ENCODE measurements around the gene IGFL4. TPM values are rescaled to one million over a fixed set of nuclear protein-coding genes. Genes with fewer than 3 reads are reported as not detected.
A peak's percentile ranks its signal among the peaks of the same experiment; 100 is the strongest.
"Not testable (repeated sequence)": the region's sequence is repeated elsewhere in the genome, so short reads cannot be mapped to it uniquely, and the experiment has no call there.

Gene IGFL4
- not detected for total RNA-seq

- peaks cover 1 to 7% of the 10 kb centered on the region in 2 donors for H3K9me3 Mint-ChIP-seq
- ATAC-seq (replicated peaks in 1 of 2) (no peak), DNase-seq (no peak)
- peaks cover 69% of the 10 kb centered on the region for H3K27me3 Mint-ChIP-seq (ENCODE audit: low read depth)
- peaks cover 7% of the 10 kb centered on the region for H3K4me1 Mint-ChIP-seq (ENCODE audit: low read depth)
- H3K27ac Mint-ChIP-seq, result no peak within 1 kb of the TSS
- no peak within 1 kb of the TSS for H3K4me3 Mint-ChIP-seq
- H3K36me3 Mint-ChIP-seq (ENCODE audit: insufficient read depth in 2 of 2), result peaks cover 3 to 8% of the 10 kb centered on the region in 2 donors
These were observed at the start of gene IGFL4 for GRCh38 chr19:46040952-46041500. TSS of gene IGFL4 (minus strand) at chr19:46041002. CDS start at chr19:46040962, 40 bp downstream.

GRCh38 chr19:46090444-46090843, 49.6 kb upstream of the IGFL4 start:
- DNase-seq (no peak), ATAC-seq (replicated peaks in 1 of 2) (no peak)
- Mint-ChIP-seq H3K27me3 (ENCODE audit: low read depth) (peaks cover 63% of the 10 kb centered on the region), H3K4me1 (ENCODE audit: low read depth) (no peaks in the 10 kb centered on the region), H3K27ac (no peak overlapping the region), H3K4me3 (no peak overlapping the region), H3K36me3 (ENCODE audit: insufficient read depth in 2 of 2) (peaks cover 17 to 22% of the 10 kb centered on the region in 2 donors), H3K9me3 (peaks cover 11 to 22% of the 10 kb centered on the region in 2 donors)

- H3K27ac Mint-ChIP-seq, result no peak overlapping the region
- H3K36me3 Mint-ChIP-seq (ENCODE audit: insufficient read depth in 2 of 2), result peaks cover 19 to 24% of the 10 kb centered on the region in 2 donors
- no peaks in the 10 kb centered on the region for H3K4me1 Mint-ChIP-seq (ENCODE audit: low read depth)
- peaks cover 63% of the 10 kb centered on the region for H3K27me3 Mint-ChIP-seq (ENCODE audit: low read depth)
- no peak for ATAC-seq (replicated peaks in 1 of 2)
- DNase-seq, result no peak
- H3K4me3 Mint-ChIP-seq, result no peak overlapping the region
- peaks cover 13 to 28% of the 10 kb centered on the region in 2 donors for H3K9me3 Mint-ChIP-seq
These were observed 48.6 kb upstream of the IGFL4 start for GRCh38 chr19:46089432-46089831.

GRCh38 chr19:46088101-46088500, 47.3 kb upstream of the IGFL4 start:
- Mint-ChIP-seq H3K27me3 (ENCODE audit: low read depth) (peaks cover 61% of the 10 kb centered on the region), H3K4me1 (ENCODE audit: low read depth) (no peaks in the 10 kb centered on the region), H3K9me3 (peaks cover 13 to 29% of the 10 kb centered on the region in 2 donors), H3K4me3 (no peak overlapping the region), H3K27ac (no peak overlapping the region), H3K36me3 (ENCODE audit: insufficient read depth in 2 of 2) (peaks cover 19 to 26% of the 10 kb centered on the region in 2 donors)
- DNase-seq (no peak), ATAC-seq (replicated peaks in 1 of 2) (no peak)

- no peak for ATAC-seq (replicated peaks in 1 of 2)
- H3K27ac Mint-ChIP-seq, result no peak overlapping the region
- peaks cover 7% of the 10 kb centered on the region for H3K4me1 Mint-ChIP-seq (ENCODE audit: low read depth)
- peaks cover 77% of the 10 kb centered on the region for H3K27me3 Mint-ChIP-seq (ENCODE audit: low read depth)
- H3K4me3 Mint-ChIP-seq, result no peak overlapping the region
- no peak for DNase-seq
- peaks cover 11 to 27% of the 10 kb centered on the region in 2 donors for H3K9me3 Mint-ChIP-seq
- peaks cover 17 to 26% of the 10 kb centered on the region in 2 donors for H3K36me3 Mint-ChIP-seq (ENCODE audit: insufficient read depth in 2 of 2)
These were observed 45.1 kb upstream of the IGFL4 start for GRCh38 chr19:46085888-46086287.

- Mint-ChIP-seq H3K27me3 (ENCODE audit: low read depth) (peaks cover 76% of the 10 kb centered on the region), H3K36me3 (ENCODE audit: insufficient read depth in 2 of 2) (peaks cover 10 to 15% of the 10 kb centered on the region in 2 donors), H3K27ac (no peak overlapping the region), H3K9me3 (peaks cover 7 to 18% of the 10 kb centered on the region in 2 donors), H3K4me1 (ENCODE audit: low read depth) (peaks cover 17% of the 10 kb centered on the region), H3K4me3 (no peak overlapping the region)
- DNase-seq (no peak), ATAC-seq (replicated peaks in 1 of 2) (no peak)
These were observed 41.9 kb upstream of the IGFL4 start for GRCh38 chr19:46082728-46083050.

GRCh38 chr19:46081928-46082727, 41.3 kb upstream of the IGFL4 start:
- Mint-ChIP-seq H3K36me3 (ENCODE audit: insufficient read depth in 2 of 2) (peaks cover 10 to 13% of the 10 kb centered on the region in 2 donors), H3K27ac (no peak overlapping the region), H3K27me3 (ENCODE audit: low read depth) (peaks cover 82% of the 10 kb centered on the region), H3K4me1 (ENCODE audit: low read depth) (peaks cover 19% of the 10 kb centered on the region), H3K4me3 (no peak overlapping the region), H3K9me3 (peaks cover 7 to 16% of the 10 kb centered on the region in 2 donors)
- DNase-seq (peak; percentile 32 to 42), ATAC-seq (replicated peaks in 1 of 2) (peak; percentile 58 to 64)

- DNase-seq (no peak), ATAC-seq (replicated peaks in 1 of 2) (no peak)
- no peak overlapping the region for H3K27ac Mint-ChIP-seq
- H3K36me3 Mint-ChIP-seq (ENCODE audit: insufficient read depth in 2 of 2), result peaks cover 4% of the 10 kb centered on the region in 2 donors
- H3K4me3 Mint-ChIP-seq, result no peak overlapping the region
- H3K4me1 Mint-ChIP-seq (ENCODE audit: low read depth), result peaks cover 19% of the 10 kb centered on the region
- H3K9me3 Mint-ChIP-seq, result peaks cover 2 to 8% of the 10 kb centered on the region in 2 donors
- peaks cover 89% of the 10 kb centered on the region for H3K27me3 Mint-ChIP-seq (ENCODE audit: low read depth)
These were observed 39.8 kb upstream of the IGFL4 start for GRCh38 chr19:46080561-46080960.

- Mint-ChIP-seq H3K4me3 (no peak overlapping the region), H3K9me3 (peaks cover under 1 to 2% of the 10 kb centered on the region in 2 donors), H3K36me3 (ENCODE audit: insufficient read depth in 2 of 2) (peaks cover 2% of the 10 kb centered on the region in 2 donors), H3K4me1 (ENCODE audit: low read depth) (peaks cover 19% of the 10 kb centered on the region), H3K27ac (no peak overlapping the region), H3K27me3 (ENCODE audit: low read depth) (peaks cover 89% of the 10 kb centered on the region)
- DNase-seq (no peak), ATAC-seq (replicated peaks in 1 of 2) (no peak)
These were observed 38.8 kb upstream of the IGFL4 start for GRCh38 chr19:46079576-46079975.

GRCh38 chr19:46078573-46079332, 38.0 kb upstream of the IGFL4 start:
- H3K4me1 Mint-ChIP-seq (ENCODE audit: low read depth), result peaks cover 19% of the 10 kb centered on the region
- peak; percentile 51 to 52 for DNase-seq
- H3K36me3 Mint-ChIP-seq (ENCODE audit: insufficient read depth in 2 of 2); H3K27ac Mint-ChIP-seq; H3K9me3 Mint-ChIP-seq; H3K4me3 Mint-ChIP-seq: not testable (repeated sequence)
- peak; percentile 51 to 61 for ATAC-seq (replicated peaks in 1 of 2)
- peaks cover 85% of the 10 kb centered on the region for H3K27me3 Mint-ChIP-seq (ENCODE audit: low read depth)

- H3K4me1 Mint-ChIP-seq (ENCODE audit: low read depth), result peaks cover 19% of the 10 kb centered on the region
- DNase-seq (no peak), ATAC-seq (replicated peaks in 1 of 2) (no peak)
- no peak overlapping the region for H3K4me3 Mint-ChIP-seq
- H3K9me3 Mint-ChIP-seq, result no peaks in the 10 kb centered on the region
- H3K36me3 Mint-ChIP-seq (ENCODE audit: insufficient read depth in 2 of 2), result peaks cover 0 to 2% of the 10 kb centered on the region in 2 donors
- peaks cover 89% of the 10 kb centered on the region for H3K27me3 Mint-ChIP-seq (ENCODE audit: low read depth)
- H3K27ac Mint-ChIP-seq, result peak overlapping the region; percentile 39
These were observed 37.0 kb upstream of the IGFL4 start for GRCh38 chr19:46077815-46078167.

GRCh38 chr19:46076951-46077814, 36.4 kb upstream of the IGFL4 start:
- peak overlapping the region; percentile 27 to 51 for H3K4me3 Mint-ChIP-seq
- H3K27ac Mint-ChIP-seq, result peak overlapping the region; percentile 39
- H3K27me3 Mint-ChIP-seq (ENCODE audit: low read depth), result peaks cover 90% of the 10 kb centered on the region
- peaks cover 19% of the 10 kb centered on the region for H3K4me1 Mint-ChIP-seq (ENCODE audit: low read depth)
- peaks cover 0 to 2% of the 10 kb centered on the region in 2 donors for H3K36me3 Mint-ChIP-seq (ENCODE audit: insufficient read depth in 2 of 2)
- no peaks in the 10 kb centered on the region for H3K9me3 Mint-ChIP-seq
- DNase-seq (peak; percentile 45 to 64), ATAC-seq (replicated peaks in 1 of 2) (peak; percentile 79 to 87)

Measured in activated T-cell treated with anti-CD3 and anti-CD28 coated beads, Interleukin-2, amount 50 U/mL, for 72 hours (primary cell).